Spleen (tissue), 11 donors: Measurements from ENCODE around the gene BAZ1B. TPM values are rescaled to one million over a fixed set of nuclear protein-coding genes. Genes with fewer than 3 reads are reported as not detected.

Experiments used
- DNase-seq: peaks from one replicate; pipeline ENCODE4 v3.0.0-alpha.2; 2020
- H3K27ac ChIP-seq, 8 donors: fragments of 200-600 bp; sonication (generic) in 7 of 8; 1 replicate in 4 of 8; 2 replicates in 4 of 8; pipeline versions ENCODE4 v1.5.0 to v1.8.0; 2016 to 2021; ENCODE audit warnings: inconsistent platforms in 4 of 8, mild to moderate bottlenecking in 4 of 8, moderate library complexity in 1 of 8
- H3K27me3 ChIP-seq, 7 donors: fragments of 200-600 bp; sonication (generic) in 6 of 7; replicated peaks in 1 of 7; 1 replicate in 4 of 7; 2 replicates in 3 of 7; pipeline versions ENCODE4 v1.5.0 to v1.8.0; 2016 to 2021; ENCODE audit warnings: inconsistent platforms in 3 of 7, mild to moderate bottlenecking in 1 of 7
- H3K36me3 ChIP-seq, 6 donors: fragments of 200-600 bp; sonication (generic) in 5 of 6; 1 replicate in 4 of 6; 2 replicates in 2 of 6; pipeline versions ENCODE4 v1.5.0 to v1.8.0; 2016 to 2021; ENCODE audit warnings: inconsistent platforms in 2 of 6
- H3K4me1 ChIP-seq, 6 donors: fragments of 200-600 bp; sonication (generic) in 5 of 6; 1 replicate in 3 of 6; 2 replicates in 3 of 6; pipeline versions ENCODE4 v1.5.0 to v1.8.0; 2016 to 2021; ENCODE audit warnings: inconsistent platforms in 3 of 6
- H3K4me3 ChIP-seq, 8 donors: fragments of 200-600 bp; sonication (generic) in 7 of 8; 1 replicate in 4 of 8; 2 replicates in 4 of 8; pipeline versions ENCODE4 v1.5.0 to v1.8.0; 2016 to 2021; ENCODE audit warnings: inconsistent platforms in 4 of 8, mild to moderate bottlenecking in 4 of 8, moderate library complexity in 2 of 8
- H3K9me3 ChIP-seq, 8 donors: fragments of 200-600 bp; sonication (generic) in 7 of 8; 1 replicate in 4 of 8; 2 replicates in 4 of 8; pipeline versions ENCODE4 v1.5.0 to v1.8.0; 2016 to 2021; ENCODE audit warnings: inconsistent platforms in 4 of 8
- POLR2A ChIP-seq, 3 donors: fragments of 450-650 bp; IDR thresholded peaks; one replicate each; pipeline ENCODE4 v1.5.1; 2017; ENCODE audit warnings: antibody characterized with exemption in 3 of 3, mild to moderate bottlenecking in 1 of 3
- POLR2AphosphoS5 ChIP-seq, 3 donors: sonication (generic); formaldehyde crosslinking; IDR thresholded peaks; one replicate each; pipeline ENCODE4 v1.5.1; 2017; ENCODE audit warnings: antibody characterized with exemption in 3 of 3
- WGBS, 5 donors: extraction: QIAGEN DNeasy Blood & Tissue Kit in 3 of 5; methylation state at CpG; one replicate each; pipeline versions ENCODE4 v1.1.5 to v1.1.7; 2013 to 2018; 5-methylcytosine and 5-hydroxymethylcytosine counted together
- intact Hi-C: fragments of 100-400 bp; cut with DNase I; formaldehyde crosslinking; loops from one replicate; pipeline ENCODE4 v1.15.0; 2023; ENCODE audit warnings: low total_unique reads
- polyA plus RNA-seq, 3 donors: library from polyadenylated mRNA; stranded (reverse); fragments of 200-250 nt; gene quantifications; one replicate each; pipeline ENCODE4 v1.2.1, GENCODE V29; 2013
- small RNA-seq, 4 donors: library from RNA; depleted of rRNA; stranded (forward); fragments of <200 nt; gene quantifications; one replicate each; pipeline ENCODE3, GENCODE V24; 2016
- total RNA-seq, 7 donors: library from RNA; depleted of rRNA in 3 of 7; stranded (reverse); fragments of >200 nt in 3 of 7; fragmentation: NEBNext Ultra II Directional in 4 of 7; extraction: Animal tissue kit (Norgen Biotek cat#: 25700) in 4 of 7; gene quantifications; one replicate each; pipeline versions ENCODE4 v1.1.0 to v1.2.1, GENCODE V29; 2016 to 2021
- TF ChIP-seq, protein P1 (sequence below), 11 experiments: fragments of 200-600 bp in 7 of 11; fragments of 450-650 bp in 4 of 11; sonication (generic) in 4 of 11; IDR thresholded peaks in 8 of 11; conservative IDR thresholded peaks in 3 of 11; 1 replicate in 7 of 11; 2 replicates in 4 of 11; pipeline versions ENCODE4 v1.4.0 to v1.8.0; 2016 to 2021; ENCODE audit warnings: antibody characterized with exemption in 11 of 11, inconsistent platforms in 4 of 11, mild to moderate bottlenecking in 1 of 11
- donor health status: healthy with polysubstance abuse.
- donor health status: DM: no; HTN: no; CAD: no; lungs with moderate emphysema.
- donor health status: DM: no; HTN: no; CAD: no.
- donor health status: Bipolar disorder and iron deficiency.
- donor health status: healthy.
- donor health status: DM: no; HTN: no; CAD: no.
- donor health status: DM: yes; HTN: yes; CAD: no.

The BAZ1B gene
- total and polyA plus RNA-seq, 10 donors, result 9.2 to 61.4 (median 54.9) TPM

- DNase-seq, result no peak
- intact Hi-C loops, result no loop called here
- WGBS, 5 donors, result 62 to 69% (median 64%) methylated on average over 2 of the region's 2 CpGs
Observed at GRCh38 chr7:73391396-73391795, 130.7 kb downstream of the BAZ1B start.

More at GRCh38 chr7:73391396-73391795, 130.7 kb downstream of the BAZ1B start:
- Histone ChIP-seq H3K27me3 (peaks cover 0 to 6% (median 0%) of the 10 kb centered on the region in 7 donors), H3K27ac (no peak overlapping the region), H3K4me3 (no peak overlapping the region), H3K4me1 (no peaks in the 10 kb centered on the region), H3K36me3 (no peaks in the 10 kb centered on the region), H3K9me3 (peaks cover 17 to 53% (median 40%) of the 10 kb centered on the region in 8 donors)
- TF ChIP-seq, protein P1, sequence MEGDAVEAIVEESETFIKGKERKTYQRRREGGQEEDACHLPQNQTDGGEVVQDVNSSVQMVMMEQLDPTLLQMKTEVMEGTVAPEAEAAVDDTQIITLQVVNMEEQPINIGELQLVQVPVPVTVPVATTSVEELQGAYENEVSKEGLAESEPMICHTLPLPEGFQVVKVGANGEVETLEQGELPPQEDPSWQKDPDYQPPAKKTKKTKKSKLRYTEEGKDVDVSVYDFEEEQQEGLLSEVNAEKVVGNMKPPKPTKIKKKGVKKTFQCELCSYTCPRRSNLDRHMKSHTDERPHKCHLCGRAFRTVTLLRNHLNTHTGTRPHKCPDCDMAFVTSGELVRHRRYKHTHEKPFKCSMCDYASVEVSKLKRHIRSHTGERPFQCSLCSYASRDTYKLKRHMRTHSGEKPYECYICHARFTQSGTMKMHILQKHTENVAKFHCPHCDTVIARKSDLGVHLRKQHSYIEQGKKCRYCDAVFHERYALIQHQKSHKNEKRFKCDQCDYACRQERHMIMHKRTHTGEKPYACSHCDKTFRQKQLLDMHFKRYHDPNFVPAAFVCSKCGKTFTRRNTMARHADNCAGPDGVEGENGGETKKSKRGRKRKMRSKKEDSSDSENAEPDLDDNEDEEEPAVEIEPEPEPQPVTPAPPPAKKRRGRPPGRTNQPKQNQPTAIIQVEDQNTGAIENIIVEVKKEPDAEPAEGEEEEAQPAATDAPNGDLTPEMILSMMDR (IDR thresholded peaks at IDR 0.05 in 8 of 11, conservative IDR thresholded peaks at IDR 0.05 in 3 of 11), result no peak
- TF ChIP-seq POLR2AphosphoS5 (IDR thresholded peaks at IDR 0.05), result no peak
- TF ChIP-seq POLR2A (IDR thresholded peaks at IDR 0.05), result no peak

Small RNA genes within 50 kb of the gene (small RNA-seq; reads per million reads assigned to genes)
- 0 reads per million in 4 donors for gene RF00019
- 0 reads per million in 4 donors for gene RNU6-1198P

Other genes starting within 250 kb of the BAZ1B start
- gene NSUN5, start 213.5 kb downstream of the BAZ1B start, total RNA-seq, result 10 to 100 TPM; 23.6 to 35.8 (median 29.3) TPM
- gene NSUN5, start 213.5 kb downstream of the BAZ1B start, polyA plus RNA-seq, result 10 to 100 TPM; 40.9 to 43.1 (median 42.6) TPM
- 1 to 10 TPM in 1 of 7 donors, under 1 TPM in 3, not detected in 3; 0.32 to 1.8 (median 0.58) TPM for gene TRIM50, start 194.2 kb downstream of the BAZ1B start, total RNA-seq
- under 1 TPM; 0.13 to 0.26 (median 0.18) TPM for gene TRIM50, start 194.2 kb downstream of the BAZ1B start, polyA plus RNA-seq
- gene FKBP6, start 194.1 kb downstream of the BAZ1B start, total RNA-seq, result not detected
- under 1 TPM; 0.15 to 0.51 (median 0.24) TPM for gene FKBP6, start 194.1 kb downstream of the BAZ1B start, polyA plus RNA-seq
- under 1 TPM; 0.28 to 0.64 (median 0.49) TPM for gene FZD9, start 88.5 kb downstream of the BAZ1B start, total RNA-seq
- under 1 TPM; 0.09 to 0.22 (median 0.18) TPM for gene FZD9, start 88.5 kb downstream of the BAZ1B start, polyA plus RNA-seq
- 10 to 100 TPM; 43.6 to 79.2 (median 66.5) TPM for gene BCL7B, start 35.4 kb upstream of the BAZ1B start, total RNA-seq
- 10 to 100 TPM; 40.1 to 64.3 (median 43.2) TPM for gene BCL7B, start 35.4 kb upstream of the BAZ1B start, polyA plus RNA-seq
- gene TBL2, start 56.3 kb upstream of the BAZ1B start, total RNA-seq, result 10 to 100 TPM; 20.5 to 31.2 (median 29.3) TPM
- gene TBL2, start 56.3 kb upstream of the BAZ1B start, polyA plus RNA-seq, result 10 to 100 TPM in 1 of 3 donors, 1 to 10 TPM in 2; 8.1 to 11.2 (median 9.2) TPM
- gene MLXIPL, start 102.2 kb upstream of the BAZ1B start, total RNA-seq, result under 1 TPM in 1 of 7 donors, not detected in 6; 0.23 TPM
- under 1 TPM; 0.09 to 0.20 (median 0.13) TPM for gene MLXIPL, start 102.2 kb upstream of the BAZ1B start, polyA plus RNA-seq
- 1 to 10 TPM in 4 of 7 donors, under 1 TPM in 3; 0.23 to 1.6 (median 1.0) TPM for gene VPS37D, start 145.5 kb upstream of the BAZ1B start, total RNA-seq
- 1 to 10 TPM in 1 of 3 donors, under 1 TPM in 2; 0.80 to 1.0 (median 0.86) TPM for gene VPS37D, start 145.5 kb upstream of the BAZ1B start, polyA plus RNA-seq
- gene DNAJC30, start 161.2 kb upstream of the BAZ1B start, total RNA-seq, result 10 to 100 TPM in 2 of 7 donors, 1 to 10 TPM in 5; 5.6 to 12.7 (median 8.6) TPM
- 10 to 100 TPM in 1 of 3 donors, 1 to 10 TPM in 2; 6.1 to 10.3 (median 8.7) TPM for gene DNAJC30, start 161.2 kb upstream of the BAZ1B start, polyA plus RNA-seq
- gene BUD23, start 161.3 kb upstream of the BAZ1B start, total RNA-seq, result 10 to 100 TPM; 44.2 to 54.8 (median 54.0) TPM
- gene BUD23, start 161.3 kb upstream of the BAZ1B start, polyA plus RNA-seq, result 10 to 100 TPM; 62.5 to 71.4 (median 70.7) TPM
- 1 to 10 TPM; 4.2 to 7.8 (median 5.6) TPM for gene STX1A, start 197.4 kb upstream of the BAZ1B start, total RNA-seq
- gene STX1A, start 197.4 kb upstream of the BAZ1B start, polyA plus RNA-seq, result 1 to 10 TPM; 1.3 to 3.1 (median 1.8) TPM
- gene ABHD11, start 216.5 kb upstream of the BAZ1B start, total RNA-seq, result 10 to 100 TPM; 11.4 to 26.0 (median 20.6) TPM
- 10 to 100 TPM; 13.3 to 17.6 (median 16.3) TPM for gene ABHD11, start 216.5 kb upstream of the BAZ1B start, polyA plus RNA-seq
- not detected for gene CLDN3, start 248.0 kb upstream of the BAZ1B start, total RNA-seq
- under 1 TPM; 0.13 to 0.26 (median 0.26) TPM for gene CLDN3, start 248.0 kb upstream of the BAZ1B start, polyA plus RNA-seq